Skeletal muscle tissue (tissue), 4 donors: Measurements from ENCODE around the gene NCBP2. TPM values are rescaled to one million over a fixed set of nuclear protein-coding genes. Genes with fewer than 3 reads are reported as not detected.

Experiments used
- H3K27ac ChIP-seq: one replicate; pipeline ENCODE4 v1.7.0; 2013; ENCODE audit warnings: mild to moderate bottlenecking, low read depth, low read length, inconsistent platforms
- H3K27me3 ChIP-seq, 3 donors: one replicate each; pipeline ENCODE4 v1.7.0; 2013; ENCODE audit warnings: low read length in 3 of 3; ENCODE audit not compliant: control insufficient read depth in 3 of 3, insufficient read depth in 3 of 3
- H3K36me3 ChIP-seq, 3 donors: one replicate each; pipeline ENCODE4 v1.7.0; 2013; ENCODE audit warnings: low read length in 3 of 3; ENCODE audit not compliant: control insufficient read depth in 3 of 3, insufficient read depth in 3 of 3
- H3K4me1 ChIP-seq, 3 donors: one replicate each; pipeline ENCODE4 v1.7.0; 2013; ENCODE audit warnings: low read length in 3 of 3, mild to moderate bottlenecking in 3 of 3; ENCODE audit not compliant: control insufficient read depth in 3 of 3, insufficient read depth in 3 of 3
- H3K4me3 ChIP-seq, 3 donors: one replicate each; pipeline ENCODE4 v1.7.0; 2013; ENCODE audit warnings: low read length in 3 of 3
- H3K9ac ChIP-seq, 3 donors: one replicate each; pipeline ENCODE4 v1.7.0; 2013; ENCODE audit warnings: low read length in 3 of 3, mild to moderate bottlenecking in 3 of 3, moderate library complexity in 2 of 3, low read depth in 1 of 3
- H3K9me3 ChIP-seq, 3 donors: one replicate each; pipeline ENCODE4 v1.7.0; 2013; ENCODE audit warnings: low read length in 3 of 3; ENCODE audit not compliant: control insufficient read depth in 3 of 3
- total RNA-seq: library from RNA; depleted of rRNA; stranded (reverse); fragments of >200 nt; gene quantifications from one replicate; pipeline ENCODE4 v1.2.3, GENCODE V29; 2014
- donor health status: Osteomylitis.

Gene NCBP2
- total RNA-seq, 1 donor from 2014 or later = 30.8 TPM

- Histone ChIP-seq H3K4me1 (peaks cover 7 to 11% (median 9%) of the 10 kb centered on the region in 3 donors), H3K4me3 (peak overlapping the region; percentile 43 to 82 (median 75)), H3K9me3 (no peaks in the 10 kb centered on the region), H3K36me3 (peaks cover 0 to 16% (median 0%) of the 10 kb centered on the region in 3 donors), H3K27me3 (no peaks in the 10 kb centered on the region), H3K9ac (peak overlapping the region; percentile 51 to 86 (median 77)), H3K27ac (no peak overlapping the region)
These were observed 26.9 kb upstream of the NCBP2 start for GRCh38 chr3:196969134-196969659.

- no peak within 1 kb of the TSS for H3K27ac ChIP-seq
- H3K4me1 ChIP-seq = peaks cover 7 to 11% (median 9%) of the 10 kb centered on the region in 3 donors
- H3K27me3 ChIP-seq = no peaks in the 10 kb centered on the region
- H3K4me3 ChIP-seq = peak within 1 kb of the TSS; percentile 74 to 82 (median 80)
- H3K9ac ChIP-seq = peak within 1 kb of the TSS; percentile 77 to 86 (median 77)
- H3K36me3 ChIP-seq = peaks cover 0 to 16% (median 2%) of the 10 kb centered on the region in 3 donors
- no peaks in the 10 kb centered on the region for H3K9me3 ChIP-seq
These were observed 26.2 kb upstream of the NCBP2 start, which contains the start of gene PIGZ for GRCh38 chr3:196968233-196969133. TSS of gene PIGZ (minus strand) at chr3:196968833. CDS start at chr3:196952031, 16,802 bp downstream.

DNA sequence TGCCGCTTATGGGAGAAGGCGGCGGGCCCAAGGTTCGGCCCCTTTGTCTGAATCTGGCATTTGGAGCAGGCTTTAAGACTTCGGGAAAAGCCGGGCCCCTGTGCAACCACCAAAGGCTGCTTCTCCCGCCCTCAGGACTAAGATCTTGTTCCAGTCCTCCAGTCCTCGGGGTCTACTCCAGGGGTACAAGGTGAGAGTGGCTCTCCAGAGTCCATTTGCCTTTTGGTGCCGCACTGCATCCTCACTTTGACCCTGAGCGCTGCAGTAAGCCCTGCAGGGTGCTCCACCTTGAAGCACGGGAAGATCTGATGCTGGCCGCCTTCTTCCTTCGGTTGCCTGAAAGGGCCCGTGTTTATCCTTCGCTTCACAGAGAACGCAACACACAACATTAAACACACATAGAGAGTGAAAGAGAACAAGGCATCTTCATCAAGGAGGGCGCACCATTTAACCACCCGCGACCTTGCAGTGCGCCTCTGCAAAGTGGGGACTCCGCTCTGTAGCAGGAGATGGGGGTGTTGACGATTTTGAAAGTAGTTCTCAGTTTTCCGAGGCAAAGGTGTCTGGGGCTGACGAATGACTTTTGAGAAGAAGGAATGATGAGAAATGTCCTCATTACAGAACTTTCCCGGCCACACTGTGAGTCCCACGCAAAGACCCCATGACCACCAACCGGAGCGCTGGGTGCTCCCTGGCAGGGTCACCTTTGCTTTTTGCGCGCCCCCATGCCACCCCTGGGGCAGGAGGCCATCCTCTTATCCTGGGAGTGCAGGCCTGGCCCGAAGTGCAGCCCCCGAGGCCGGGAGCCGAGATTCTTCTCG, 25.3 kb upstream of the NCBP2 start:
- peak overlapping the region; percentile 74 to 82 (median 80) for H3K4me3 ChIP-seq
- peaks cover 0 to 16% (median 3%) of the 10 kb centered on the region in 3 donors for H3K36me3 ChIP-seq
- no peaks in the 10 kb centered on the region for H3K27me3 ChIP-seq
- H3K27ac ChIP-seq = no peak overlapping the region
- H3K9ac ChIP-seq = peak overlapping the region; percentile 76 to 86 (median 77)
- H3K9me3 ChIP-seq = no peaks in the 10 kb centered on the region
- peaks cover 7 to 11% (median 9%) of the 10 kb centered on the region in 3 donors for H3K4me1 ChIP-seq

GRCh38 chr3:196966526-196967401, 24.4 kb upstream of the NCBP2 start:
- Histone ChIP-seq H3K4me1 (peaks cover 7 to 11% (median 9%) of the 10 kb centered on the region in 3 donors), H3K27me3 (no peaks in the 10 kb centered on the region), H3K4me3 (no peak overlapping the region), H3K27ac (no peak overlapping the region), H3K9ac (no peak overlapping the region), H3K36me3 (peaks cover 0 to 16% (median 3%) of the 10 kb centered on the region in 3 donors), H3K9me3 (no peaks in the 10 kb centered on the region)

DNA sequence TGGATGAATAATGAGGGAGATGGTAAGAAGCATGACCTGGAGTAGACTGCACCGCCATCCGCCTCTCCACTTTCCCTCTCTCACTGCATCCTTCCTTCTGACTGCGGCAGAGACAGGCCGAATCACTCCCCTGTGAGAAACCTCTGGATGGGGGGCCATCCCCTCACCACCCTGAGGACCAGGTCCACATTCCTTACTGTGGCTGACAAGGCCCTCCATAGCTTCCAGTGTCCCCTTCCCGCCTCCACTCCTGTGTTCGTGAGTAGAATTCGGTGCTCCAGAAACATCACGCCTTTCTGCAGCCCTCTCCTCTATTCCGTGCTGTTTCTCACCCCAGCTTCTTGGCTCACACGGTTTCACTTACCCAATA, 23.5 kb upstream of the NCBP2 start:
- Histone ChIP-seq H3K27ac (no peak overlapping the region), H3K9me3 (no peaks in the 10 kb centered on the region), H3K27me3 (no peaks in the 10 kb centered on the region), H3K9ac (no peak overlapping the region), H3K4me3 (no peak overlapping the region), H3K36me3 (peaks cover 0 to 16% (median 3%) of the 10 kb centered on the region in 3 donors), H3K4me1 (peaks cover 7 to 11% (median 9%) of the 10 kb centered on the region in 3 donors)

GRCh38 chr3:196965112-196965803, 22.9 kb upstream of the NCBP2 start:
- no peaks in the 10 kb centered on the region for H3K27me3 ChIP-seq
- no peak overlapping the region for H3K27ac ChIP-seq
- no peak overlapping the region for H3K9ac ChIP-seq
- H3K4me3 ChIP-seq = no peak overlapping the region
- peaks cover 0 to 16% (median 3%) of the 10 kb centered on the region in 3 donors for H3K36me3 ChIP-seq
- H3K9me3 ChIP-seq = no peaks in the 10 kb centered on the region
- H3K4me1 ChIP-seq = peaks cover 7 to 11% (median 9%) of the 10 kb centered on the region in 3 donors

DNA sequence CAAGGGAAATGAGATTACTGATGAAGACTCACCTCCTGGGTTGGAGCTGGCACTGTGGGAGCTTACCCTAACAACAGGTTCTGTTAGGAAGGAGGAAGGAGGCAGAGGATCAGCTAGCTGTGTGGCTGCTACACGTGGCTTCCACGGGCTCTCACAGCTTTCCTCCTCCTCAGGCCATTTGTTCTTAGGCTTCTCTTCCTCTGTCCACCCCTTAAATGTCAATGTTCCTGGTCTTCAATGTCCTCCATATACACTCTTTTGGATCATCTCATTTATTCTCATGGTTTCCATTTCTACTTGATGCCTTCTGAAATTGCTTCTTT, 21.3 kb upstream of the NCBP2 start:
- Histone ChIP-seq H3K36me3 (peaks cover 0 to 16% (median 3%) of the 10 kb centered on the region in 3 donors), H3K9ac (no peak overlapping the region), H3K4me1 (peaks cover 7 to 11% (median 9%) of the 10 kb centered on the region in 3 donors), H3K27me3 (no peaks in the 10 kb centered on the region), H3K4me3 (no peak overlapping the region), H3K9me3 (no peaks in the 10 kb centered on the region), H3K27ac (no peak overlapping the region)

DNA sequence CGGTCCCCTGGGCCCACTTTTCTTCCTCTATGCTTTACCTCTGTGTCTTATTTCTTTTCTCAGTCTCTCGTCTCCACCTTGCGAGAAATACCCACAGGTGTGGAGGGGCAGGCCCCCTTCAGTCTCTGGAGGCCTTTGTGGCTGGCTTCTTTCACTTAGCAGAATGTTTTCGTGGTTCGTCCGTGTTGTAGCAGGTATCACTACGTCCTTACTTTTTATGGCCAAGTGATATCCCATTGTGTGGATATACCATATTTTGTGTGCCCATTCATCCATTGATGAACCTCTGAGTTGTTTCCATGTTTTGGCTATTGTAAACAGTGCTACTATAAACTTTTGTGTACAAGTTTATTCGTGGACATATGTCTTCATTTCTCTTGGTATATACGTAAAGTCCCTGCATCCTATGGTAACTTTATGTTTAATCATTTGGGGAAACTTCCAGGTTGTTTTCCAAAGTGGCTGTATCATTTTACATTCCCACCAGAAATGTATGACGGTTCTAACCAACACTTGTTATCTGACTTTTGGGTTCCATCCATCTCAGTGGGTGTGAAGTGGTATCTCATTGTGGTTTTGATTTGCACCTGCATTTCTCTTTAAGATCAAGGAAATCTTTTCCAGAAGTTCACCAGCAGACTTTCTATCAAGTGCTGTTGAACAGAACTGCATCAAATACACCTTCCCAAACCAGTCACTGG, 20.8 kb upstream of the NCBP2 start:
- Histone ChIP-seq H3K4me3 (no peak overlapping the region), H3K9me3 (no peaks in the 10 kb centered on the region), H3K27ac (no peak overlapping the region), H3K36me3 (peaks cover 0 to 16% (median 3%) of the 10 kb centered on the region in 3 donors), H3K9ac (no peak overlapping the region), H3K27me3 (no peaks in the 10 kb centered on the region), H3K4me1 (peaks cover 6 to 7% (median 7%) of the 10 kb centered on the region in 3 donors)
